Left lung (tissue), 10 donors: ENCODE measurements around the gene TTC39A. TPM values are rescaled to one million over a fixed set of nuclear protein-coding genes. Genes with fewer than 3 reads are reported as not detected.

Experiments
- ATAC-seq: fragments of 200-7000 bp; cut with Tn5 transposase; one replicate; pipeline ENCODE4 v1.9.1; 2020; ENCODE audit warnings: moderate library complexity
- DNase-seq, 4 donors: peaks; one replicate each; pipeline ENCODE4 v3.0.0-alpha.2; 2013 to 2020
- H3K27ac ChIP-seq, 2 donors: fragments of 200-600 bp; sonication (generic) in 1 of 2; one replicate each; pipeline versions ENCODE4 v1.5.0 to v1.8.0; 2020 to 2021
- H3K27me3 ChIP-seq, 2 donors: fragments of 200-600 bp; sonication (generic) in 1 of 2; one replicate each; pipeline versions ENCODE4 v1.5.0 to v1.8.0; 2020 to 2021
- H3K36me3 ChIP-seq, 2 donors: fragments of 200-600 bp; sonication (generic) in 1 of 2; one replicate each; pipeline versions ENCODE4 v1.5.0 to v1.8.0; 2020 to 2021
- H3K4me1 ChIP-seq, 2 donors: fragments of 200-600 bp; one replicate each; pipeline ENCODE4 v1.8.0; 2021
- H3K4me3 ChIP-seq, 2 donors: fragments of 200-600 bp; sonication (generic) in 1 of 2; one replicate each; pipeline versions ENCODE4 v1.5.0 to v1.8.0; 2020 to 2021; ENCODE audit warnings: mild to moderate bottlenecking in 1 of 2
- H3K9me3 ChIP-seq, 2 donors: fragments of 200-600 bp; sonication (generic) in 1 of 2; one replicate each; pipeline versions ENCODE4 v1.5.0 to v1.8.0; 2020 to 2021
- CTCF ChIP-seq, 2 donors: fragments of 200-600 bp; sonication (generic) in 1 of 2; IDR thresholded peaks; one replicate each; pipeline versions ENCODE4 v1.5.0 to v1.8.0; 2021; ENCODE audit warnings: antibody characterized with exemption in 2 of 2
- intact Hi-C, 2 donors: fragments of 100-400 bp; cut with DNase I; formaldehyde crosslinking; loops; one replicate each; pipeline versions ENCODE4 v1.11.2 to v1.14.2; 2022
- polyA plus RNA-seq, 6 donors: library from polyadenylated mRNA; unstranded; fragments of 120-200 nt; gene quantifications; one replicate each; pipeline ENCODE4 v1.2.1, GENCODE V29; 2013; ENCODE audit not compliant: insufficient read length in 6 of 6
- total RNA-seq, 2 donors: library from RNA; stranded (reverse); fragmentation: NEBNext Ultra II Directional; extraction: Animal tissue kit (Norgen Biotek cat#: 25700); gene quantifications; one replicate each; pipeline ENCODE4 v1.2.1, GENCODE V29; 2021
- donor health status: DM: no; HTN: yes; CAD: no.
- donor health status: DM: no; HTN: no; CAD: no.

TTC39A gene
- total and polyA plus RNA-seq, 8 donors: 8.0 to 44.6 (median 10.9) TPM

- peaks cover 0 to 6% of the 10 kb centered on the region in 2 donors for H3K4me1 ChIP-seq
- intact Hi-C loops: no loop called here
- ATAC-seq (no peak), DNase-seq (no peak)
- H3K27ac ChIP-seq: no peak overlapping the region
- H3K9me3 ChIP-seq: no peaks in the 10 kb centered on the region
- TF ChIP-seq CTCF (IDR thresholded peaks at IDR 0.05): no peak
- H3K36me3 ChIP-seq: peaks cover 0 to 12% of the 10 kb centered on the region in 2 donors
- no peaks in the 10 kb centered on the region for H3K27me3 ChIP-seq
- H3K4me3 ChIP-seq: no peak overlapping the region
Observed at GRCh38 chr1:51287966-51288365, 42.4 kb downstream of the TTC39A start.

- TF ChIP-seq CTCF (IDR thresholded peaks at IDR 0.05): no peak
- Histone ChIP-seq H3K4me1 (peaks cover 0 to 6% of the 10 kb centered on the region in 2 donors), H3K27ac (no peak overlapping the region), H3K27me3 (no peaks in the 10 kb centered on the region), H3K9me3 (no peaks in the 10 kb centered on the region), H3K4me3 (no peak overlapping the region), H3K36me3 (peaks cover 0 to 12% of the 10 kb centered on the region in 2 donors)
- no peak for DNase-seq
- no peak for ATAC-seq
- intact Hi-C loops: no loop called here
Observed at GRCh38 chr1:51285055-51285454, 45.3 kb downstream of the TTC39A start.

DNA sequence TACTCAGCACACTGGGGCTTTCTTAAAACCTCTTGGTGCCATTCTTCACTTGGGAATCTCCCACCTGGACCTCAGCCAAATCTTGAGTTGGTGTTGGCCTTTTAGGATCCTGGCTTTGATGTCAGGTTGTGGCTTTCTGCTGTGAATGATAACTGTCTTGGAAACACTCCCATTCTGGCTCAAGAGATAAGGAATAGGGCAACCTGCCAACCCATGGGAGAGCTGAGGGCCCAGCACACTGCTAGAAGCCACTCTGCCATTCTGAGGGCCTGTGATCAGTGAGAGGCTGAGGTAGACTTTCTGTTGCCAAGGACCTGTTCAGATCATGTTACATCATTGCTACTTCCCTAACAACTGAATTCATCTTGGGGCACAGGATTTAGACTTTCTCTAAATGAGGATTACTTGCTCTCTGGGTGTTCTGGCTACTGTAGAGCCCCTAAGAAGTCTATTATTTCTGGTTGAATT is 45.8 kb downstream of the TTC39A start:
- TF ChIP-seq CTCF (IDR thresholded peaks at IDR 0.05): no peak
- DNase-seq: peak in 2 of 4 donors; percentile 30 to 75
- Histone ChIP-seq H3K27ac (no peak overlapping the region), H3K27me3 (no peaks in the 10 kb centered on the region), H3K4me3 (no peak overlapping the region), H3K9me3 (no peaks in the 10 kb centered on the region), H3K36me3 (peaks cover 0 to 12% of the 10 kb centered on the region in 2 donors), H3K4me1 (peaks cover 0 to 6% of the 10 kb centered on the region in 2 donors)
- peak; percentile 87 for ATAC-seq
- intact Hi-C loops: no loop called here

DNA sequence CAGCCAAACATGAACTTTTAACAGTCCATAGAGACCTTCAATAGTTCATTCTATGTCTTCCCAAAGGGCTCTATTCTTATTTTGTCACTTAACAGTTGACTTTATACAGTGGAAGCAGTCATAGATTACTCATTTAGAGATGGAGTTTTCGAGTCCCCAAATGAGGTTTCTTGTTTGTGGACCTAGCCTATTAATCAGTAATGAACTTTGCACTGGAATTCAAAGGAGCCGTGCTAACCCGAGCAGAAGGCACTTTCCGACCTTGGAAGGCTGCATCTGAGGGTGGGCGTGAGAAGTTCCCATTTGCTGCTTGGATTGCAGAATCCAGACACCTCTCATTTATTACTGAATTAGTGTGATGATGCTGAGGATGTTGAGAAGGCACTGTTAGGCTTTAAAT is 46.4 kb downstream of the TTC39A start:
- no peaks in the 10 kb centered on the region for H3K9me3 ChIP-seq
- intact Hi-C loops: no loop called here
- ATAC-seq: no peak
- H3K27ac ChIP-seq: no peak overlapping the region
- no peak overlapping the region for H3K4me3 ChIP-seq
- H3K4me1 ChIP-seq: peaks cover 0 to 6% of the 10 kb centered on the region in 2 donors
- peaks cover 0 to 12% of the 10 kb centered on the region in 2 donors for H3K36me3 ChIP-seq
- TF ChIP-seq CTCF (IDR thresholded peaks at IDR 0.05): no peak
- DNase-seq: no peak
- no peaks in the 10 kb centered on the region for H3K27me3 ChIP-seq

- Histone ChIP-seq H3K9me3 (no peaks in the 10 kb centered on the region), H3K4me1 (peaks cover 0 to 6% of the 10 kb centered on the region in 2 donors), H3K36me3 (peaks cover 0 to 20% of the 10 kb centered on the region in 2 donors), H3K27me3 (no peaks in the 10 kb centered on the region), H3K4me3 (no peak overlapping the region), H3K27ac (no peak overlapping the region)
- TF ChIP-seq CTCF (IDR thresholded peaks at IDR 0.05): no peak
- no peak for ATAC-seq
- intact Hi-C loops: no loop called here
- no peak for DNase-seq
Observed at GRCh38 chr1:51282605-51283004, 47.8 kb downstream of the TTC39A start.
